CD14-positive monocyte (primary cell): ENCODE data around the gene PEX26. TPM values are rescaled to one million over a fixed set of nuclear protein-coding genes. Genes with fewer than 3 reads are reported as not detected.
"Not testable (repeated sequence)": the region's sequence is repeated elsewhere in the genome, so short reads cannot be mapped to it uniquely, and the experiment has no call there.

ENCODE experiments used
- DNase-seq, 3 donors: peaks; one replicate each; pipeline ENCODE4 v3.0.0-alpha.2; 2011 to 2022
- H2AFZ ChIP-seq: 2 replicates; pipeline ENCODE4 v1.6.0; 2012; ENCODE audit warnings: mild to moderate bottlenecking, low read depth, low read length, inconsistent platforms; ENCODE audit not compliant: insufficient read depth, poor library complexity, severe bottlenecking
- H3K27ac ChIP-seq, 2 donors: 1 replicate in 1 of 2; 2 replicates in 1 of 2; pipeline ENCODE4 v1.5.1; 2012 to 2013; ENCODE audit warnings: low read length in 2 of 2, control low read depth in 1 of 2, inconsistent platforms in 1 of 2, low read depth in 1 of 2, mild to moderate bottlenecking in 1 of 2
- H3K27me3 ChIP-seq, 2 donors: one replicate each; pipeline versions ENCODE4 v1.6.0 to v1.6.1; 2011 to 2013; ENCODE audit warnings: low read length in 2 of 2; ENCODE audit not compliant: control insufficient read depth in 2 of 2, insufficient read depth in 2 of 2
- H3K36me3 ChIP-seq, 2 donors: replicated peaks in 1 of 2; 1 replicate in 1 of 2; 2 replicates in 1 of 2; pipeline versions ENCODE4 v1.5.1 to v1.6.1; 2012 to 2013; ENCODE audit warnings: low read length in 2 of 2, control low read depth in 1 of 2, inconsistent platforms in 1 of 2, mild to moderate bottlenecking in 1 of 2; ENCODE audit not compliant: insufficient read depth in 2 of 2, control insufficient read depth in 1 of 2
- H3K4me1 ChIP-seq, 2 donors: 1 replicate in 1 of 2; 2 replicates in 1 of 2; pipeline versions ENCODE4 v1.5.1 to v1.6.1; 2012 to 2013; ENCODE audit warnings: low read length in 2 of 2, control low read depth in 1 of 2, inconsistent platforms in 1 of 2, mild to moderate bottlenecking in 1 of 2, moderate library complexity in 1 of 2; ENCODE audit not compliant: insufficient read depth in 2 of 2, control insufficient read depth in 1 of 2
- H3K4me2 ChIP-seq: replicated peaks from 2 replicates; pipeline ENCODE3; 2012; ENCODE audit warnings: low read length, moderate library complexity, mild to moderate bottlenecking; ENCODE audit not compliant: poor library complexity, severe bottlenecking; ENCODE audit errors: extremely low read depth
- H3K4me3 ChIP-seq, 3 experiments: fragments of 200-600 bp in 1 of 3; sonication (generic) in 1 of 3; replicated peaks in 1 of 3; 1 replicate in 2 of 3; 2 replicates in 1 of 3; pipeline ENCODE4 v1.5.1; 2011 to 2013; ENCODE audit warnings: low read length in 3 of 3, mild to moderate bottlenecking in 3 of 3, control low read depth in 2 of 3, low read depth in 2 of 3, inconsistent platforms in 1 of 3, moderate library complexity in 1 of 3
- H3K79me2 ChIP-seq: 2 replicates; pipeline ENCODE4 v1.6.0; 2012; ENCODE audit warnings: mild to moderate bottlenecking, control low read depth, inconsistent platforms, low read length, moderate library complexity; ENCODE audit not compliant: insufficient read depth
- H3K9ac ChIP-seq: 2 replicates; pipeline ENCODE4 v1.6.0; 2017; ENCODE audit warnings: low read length, mild to moderate bottlenecking; ENCODE audit not compliant: insufficient read depth, poor library complexity, severe bottlenecking
- H3K9me3 ChIP-seq, 2 donors: replicated peaks in 1 of 2; 1 replicate in 1 of 2; 2 replicates in 1 of 2; pipeline versions ENCODE4 v1.5.1 to v1.6.1; 2012 to 2013; ENCODE audit warnings: low read length in 2 of 2, control low read depth in 1 of 2; ENCODE audit not compliant: control insufficient read depth in 1 of 2, insufficient read depth in 1 of 2
- H4K20me1 ChIP-seq: 2 replicates; pipeline ENCODE4 v1.6.0; 2012; ENCODE audit warnings: mild to moderate bottlenecking, low read length, control low read depth, moderate library complexity; ENCODE audit not compliant: insufficient read depth
- H3K27ac Mint-ChIP-seq, 7 donors: one replicate each; pipeline ENCODE4 v1.8.0; 2020; ENCODE audit warnings: mild to moderate bottlenecking in 7 of 7, mixed read lengths in 7 of 7, moderate library complexity in 6 of 7, inconsistent platforms in 2 of 7
- H3K27me3 Mint-ChIP-seq, 3 donors: one replicate each; pipeline ENCODE4 v1.8.0; 2021 to 2022; ENCODE audit warnings: low read depth in 3 of 3, mild to moderate bottlenecking in 3 of 3, mixed read lengths in 3 of 3, moderate library complexity in 3 of 3, inconsistent platforms in 1 of 3
- H3K36me3 Mint-ChIP-seq, 2 donors: one replicate each; pipeline ENCODE4 v1.8.0; 2020; ENCODE audit warnings: mixed read lengths in 2 of 2, inconsistent platforms in 1 of 2, mild to moderate bottlenecking in 1 of 2
- H3K4me1 Mint-ChIP-seq: one replicate; pipeline ENCODE4 v1.8.0; 2020; ENCODE audit warnings: mild to moderate bottlenecking, mixed read lengths
- H3K4me3 Mint-ChIP-seq, 2 donors: one replicate each; pipeline ENCODE4 v1.8.0; 2020; ENCODE audit warnings: mild to moderate bottlenecking in 2 of 2, mixed read lengths in 2 of 2, moderate library complexity in 1 of 2
- H3K9me3 Mint-ChIP-seq, 7 donors: one replicate each; pipeline ENCODE4 v1.8.0; 2020 to 2022; ENCODE audit warnings: mixed read lengths in 7 of 7, mild to moderate bottlenecking in 6 of 7, moderate library complexity in 6 of 7, inconsistent platforms in 2 of 7
- WGBS: methylation state at CpG from one replicate; pipeline ENCODE4 v1.1.5; 2013; ENCODE audit warnings: missing lambda C conversion rate; ENCODE audit not compliant: insufficient coverage; 5-methylcytosine and 5-hydroxymethylcytosine counted together
- intact Hi-C, 2 donors: fragments of 100-400 bp; cut with micrococcal nuclease; formaldehyde crosslinking; loops; one replicate each; pipeline versions ENCODE4 v1.15.0 to v1.15.1; 2023
- polyA plus RNA-seq, 3 donors: library from polyadenylated mRNA; depleted of rRNA in 1 of 3; unstranded in 2 of 3; stranded (reverse) in 1 of 3; fragments of 300-500 nt in 2 of 3; fragments of >200 nt in 1 of 3; fragmentation: Illumina TruSeq in 2 of 3; gene quantifications; 1 replicate in 2 of 3; 2 replicates in 1 of 3; pipeline ENCODE4 v1.2.3, GENCODE V29; 2012 to 2021
- TF ChIP-seq, protein P1 (sequence below): fragments of 200-600 bp; IDR thresholded peaks from one replicate; pipeline ENCODE4 v1.8.0; 2022; ENCODE audit warnings: antibody characterized with exemption, mild to moderate bottlenecking

The PEX26 gene
- polyA plus RNA-seq, 3 donors = 3.4 to 8.6 (median 3.7) TPM

- Histone ChIP-seq H3K9ac (no peak overlapping the region), H3K36me3 (no peaks in the 10 kb centered on the region), H3K4me1 (peaks cover 9% of the 10 kb centered on the region in 2 donors), H3K4me2 (no peak overlapping the region), H4K20me1 (no peaks in the 10 kb centered on the region), H3K27me3 (no peaks in the 10 kb centered on the region), H3K4me3 (no peak overlapping the region), H3K9me3 (no peaks in the 10 kb centered on the region), H2AFZ (no peak overlapping the region), H3K27ac (no peak overlapping the region), H3K79me2 (peaks cover 3% of the 10 kb centered on the region)
- Mint-ChIP-seq H3K9me3 (no peaks in the 10 kb centered on the region), H3K36me3 (no peaks in the 10 kb centered on the region), H3K27ac (peak overlapping the region in 1 of 7 donors; percentile 48), H3K27me3 (peaks cover 5 to 7% (median 7%) of the 10 kb centered on the region in 3 donors), H3K4me1 (peaks cover 8% of the 10 kb centered on the region), H3K4me3 (no peak overlapping the region)
- intact Hi-C loops = loop anchor here (10.0 kb wide), 2 partner anchors 327 to 987 kb away; partner anchors contain the start of gene IL17RA (in 1 of the 2)
- TF ChIP-seq, protein P1, sequence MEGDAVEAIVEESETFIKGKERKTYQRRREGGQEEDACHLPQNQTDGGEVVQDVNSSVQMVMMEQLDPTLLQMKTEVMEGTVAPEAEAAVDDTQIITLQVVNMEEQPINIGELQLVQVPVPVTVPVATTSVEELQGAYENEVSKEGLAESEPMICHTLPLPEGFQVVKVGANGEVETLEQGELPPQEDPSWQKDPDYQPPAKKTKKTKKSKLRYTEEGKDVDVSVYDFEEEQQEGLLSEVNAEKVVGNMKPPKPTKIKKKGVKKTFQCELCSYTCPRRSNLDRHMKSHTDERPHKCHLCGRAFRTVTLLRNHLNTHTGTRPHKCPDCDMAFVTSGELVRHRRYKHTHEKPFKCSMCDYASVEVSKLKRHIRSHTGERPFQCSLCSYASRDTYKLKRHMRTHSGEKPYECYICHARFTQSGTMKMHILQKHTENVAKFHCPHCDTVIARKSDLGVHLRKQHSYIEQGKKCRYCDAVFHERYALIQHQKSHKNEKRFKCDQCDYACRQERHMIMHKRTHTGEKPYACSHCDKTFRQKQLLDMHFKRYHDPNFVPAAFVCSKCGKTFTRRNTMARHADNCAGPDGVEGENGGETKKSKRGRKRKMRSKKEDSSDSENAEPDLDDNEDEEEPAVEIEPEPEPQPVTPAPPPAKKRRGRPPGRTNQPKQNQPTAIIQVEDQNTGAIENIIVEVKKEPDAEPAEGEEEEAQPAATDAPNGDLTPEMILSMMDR = no peak
- 86% methylated on average over 1 of the region's 1 CpG for whole genome bisulfite sequencing
- DNase-seq = no peak
Observed at GRCh38 chr22:18071968-18072310, 5.9 kb upstream of the PEX26 start.

- DNase-seq = no peak
- Histone ChIP-seq H3K36me3 (no peaks in the 10 kb centered on the region), H3K4me1 (peaks cover 14 to 19% of the 10 kb centered on the region in 2 donors), H3K4me2 (no peak overlapping the region), H2AFZ (no peak overlapping the region), H4K20me1 (no peaks in the 10 kb centered on the region), H3K27me3 (no peaks in the 10 kb centered on the region), H3K4me3 (no peak overlapping the region), H3K27ac (no peak overlapping the region), H3K9me3 (no peaks in the 10 kb centered on the region), H3K9ac (no peak overlapping the region), H3K79me2 (peaks cover 16% of the 10 kb centered on the region)
- WGBS = 92% methylated on average over 1 of the region's 2 CpGs
- Mint-ChIP-seq H3K36me3 (no peaks in the 10 kb centered on the region), H3K4me1 (peaks cover 13% of the 10 kb centered on the region), H3K9me3 (no peaks in the 10 kb centered on the region), H3K27ac (no peak overlapping the region), H3K4me3 (no peak overlapping the region), H3K27me3 (peaks cover 0 to 2% (median 2%) of the 10 kb centered on the region in 3 donors)
- TF ChIP-seq, protein P1 = no peak
- intact Hi-C loops = loop anchor here (10.0 kb wide), 2 partner anchors 329 to 989 kb away; partner anchors contain the start of gene IL17RA (in 1 of the 2)
Observed at GRCh38 chr22:18073467-18073866, 4.3 kb upstream of the PEX26 start.

DNA sequence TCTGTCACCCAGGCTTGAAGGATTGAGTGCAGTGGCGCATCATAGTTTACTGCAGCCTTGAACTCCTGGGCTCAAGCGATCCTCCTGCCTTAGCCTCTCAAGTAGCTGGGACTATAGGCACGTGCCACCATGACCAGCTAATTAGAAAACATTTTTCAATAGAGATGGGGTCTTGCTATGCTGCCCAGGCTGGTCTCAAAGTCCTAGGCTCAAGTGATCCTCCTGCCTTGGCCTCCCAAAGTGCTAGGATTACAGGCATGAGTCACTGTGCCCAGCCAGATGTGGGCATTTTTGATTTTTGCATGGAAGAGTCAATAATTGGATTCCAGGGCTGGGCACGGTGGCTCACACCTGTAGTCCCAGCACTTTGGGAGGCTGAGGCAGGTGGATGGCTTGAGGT, 3.9 kb upstream of the PEX26 start:
- not testable (repeated sequence) for H3K36me3 ChIP-seq, H4K20me1 ChIP-seq, H3K4me3 ChIP-seq, H3K27ac ChIP-seq, H3K9ac ChIP-seq, H3K27me3 Mint-ChIP-seq, H3K9me3 ChIP-seq, H3K27me3 ChIP-seq, H3K4me3 Mint-ChIP-seq, H3K4me2 ChIP-seq, H2AFZ ChIP-seq, H3K36me3 Mint-ChIP-seq, H3K27ac Mint-ChIP-seq, H3K9me3 Mint-ChIP-seq, DNase-seq
- intact Hi-C loops = loop anchor here (10.0 kb wide), 2 partner anchors 329 to 989 kb away; partner anchors contain the start of gene IL17RA (in 1 of the 2)
- peaks cover 19 to 24% of the 10 kb centered on the region in 2 donors for H3K4me1 ChIP-seq
- peaks cover 21% of the 10 kb centered on the region for H3K79me2 ChIP-seq
- peaks cover 17% of the 10 kb centered on the region for H3K4me1 Mint-ChIP-seq
- WGBS = 92% methylated on average over 3 of the region's 4 CpGs
